ENCODE results near the gene HOXA7. TPM values are rescaled to one million over a fixed set of nuclear protein-coding genes. Genes with fewer than 3 reads are reported as not detected.
A peak's percentile ranks its signal among the peaks of the same experiment; 100 is the strongest.

HOXA7 gene
- total RNA-seq, 1 experiment from 2014 or later, result 7.5 TPM

- H3K36me3 ChIP-seq (ENCODE audit: insufficient read depth, low read length), result no peaks in the 10 kb centered on the region
- H4K20me1 ChIP-seq (ENCODE audit: insufficient read depth, low read depth, low read length), result no peaks in the 10 kb centered on the region
- peak overlapping the region; percentile 75 for H3K27ac ChIP-seq (ENCODE audit: low read length)
- H3K9ac ChIP-seq (ENCODE audit: low read length), result peak overlapping the region; percentile 78
- no peaks in the 10 kb centered on the region for H3K9me3 ChIP-seq (ENCODE audit: low read length)
- H2AFZ ChIP-seq (ENCODE audit: low read length), result peak overlapping the region; percentile 96
- H3K4me1 ChIP-seq (ENCODE audit: low read length), result peaks cover 47% of the 10 kb centered on the region
- H3K79me2 ChIP-seq (ENCODE audit: low read length), result peaks cover 3% of the 10 kb centered on the region; the same call in 1 of the 2 replicates
- no peaks in the 10 kb centered on the region for H3K27me3 ChIP-seq (ENCODE audit: low read length)
- no peaks in the 10 kb centered on the region for H3K9me2 ChIP-seq (replicated peaks; ENCODE audit: insufficient read depth, low read length)
- peak overlapping the region; percentile 77 for H3K4me2 ChIP-seq (ENCODE audit: low read depth, low read length, poor library complexity, severe bottlenecking)
- H3K4me3 ChIP-seq (ENCODE audit: low read length), result peak overlapping the region; percentile 69
- peak; percentile 77 for DNase-seq
These were observed 1.3 kb downstream of the HOXA7 start for GRCh38 chr7:27154901-27155815.

DNA sequence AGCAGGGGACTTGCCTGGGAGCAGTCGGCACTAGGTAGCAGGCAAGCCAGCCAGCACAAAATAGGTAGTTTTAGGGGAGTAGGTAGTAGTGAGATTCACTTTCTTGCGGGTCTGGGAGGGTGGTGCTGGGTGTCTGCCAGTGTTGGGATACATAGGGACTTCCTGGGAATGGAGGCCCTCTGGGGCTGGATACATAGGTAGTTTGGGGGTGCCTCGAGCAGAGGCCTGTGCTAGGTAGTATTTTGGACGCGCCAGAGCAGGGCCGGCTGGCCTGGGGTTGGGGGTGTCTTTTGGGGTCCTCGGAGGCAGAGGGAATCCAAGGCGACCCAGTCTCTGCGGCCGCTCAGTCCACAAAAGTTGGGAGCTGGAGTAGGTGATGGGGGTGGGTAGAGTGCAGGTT lies 2.1 kb downstream of the HOXA7 start:
- peak overlapping the region; percentile 78 for H3K9ac ChIP-seq (ENCODE audit: low read length)
- no peak overlapping the region for H3K27ac ChIP-seq (ENCODE audit: low read length)
- peaks cover 46% of the 10 kb centered on the region for H3K4me1 ChIP-seq (ENCODE audit: low read length)
- no peak overlapping the region; the same call in 1 of the 2 replicates for H2AFZ ChIP-seq (ENCODE audit: low read length)
- H3K36me3 ChIP-seq (ENCODE audit: insufficient read depth, low read length), result no peaks in the 10 kb centered on the region
- no peaks in the 10 kb centered on the region for H3K27me3 ChIP-seq (ENCODE audit: low read length)
- no peaks in the 10 kb centered on the region for H3K9me3 ChIP-seq (ENCODE audit: low read length)
- no peaks in the 10 kb centered on the region for H3K9me2 ChIP-seq (replicated peaks; ENCODE audit: insufficient read depth, low read length)
- H4K20me1 ChIP-seq (ENCODE audit: insufficient read depth, low read depth, low read length), result no peaks in the 10 kb centered on the region
- DNase-seq, result no peak
- H3K4me2 ChIP-seq (ENCODE audit: low read depth, low read length, poor library complexity, severe bottlenecking), result peak overlapping the region; percentile 77
- H3K4me3 ChIP-seq (ENCODE audit: low read length), result peak overlapping the region; percentile 69; the same call in 1 of the 2 replicates
- H3K79me2 ChIP-seq (ENCODE audit: low read length), result peaks cover 11% of the 10 kb centered on the region

DNA sequence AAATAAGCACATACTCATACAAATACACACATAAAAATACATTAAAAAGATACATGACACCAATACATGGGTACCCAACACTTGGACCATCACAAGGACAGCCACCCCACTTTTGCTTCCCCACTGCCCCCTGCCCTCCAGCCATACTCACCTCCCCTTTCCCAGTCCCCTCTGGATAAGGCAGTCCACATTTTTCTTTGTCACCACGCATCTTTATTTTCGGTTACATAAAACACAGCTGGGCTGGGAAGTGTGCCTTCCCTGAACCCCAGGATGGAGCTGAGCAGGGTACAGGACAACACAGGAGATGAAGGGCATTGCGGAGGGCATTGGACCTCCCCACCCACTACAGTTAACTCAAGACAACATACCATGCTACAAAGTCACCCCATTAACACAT lies 2.9 kb downstream of the HOXA7 start:
- H3K9me2 ChIP-seq (replicated peaks; ENCODE audit: insufficient read depth, low read length), result no peaks in the 10 kb centered on the region
- H2AFZ ChIP-seq (ENCODE audit: low read length), result no peak overlapping the region
- no peaks in the 10 kb centered on the region for H3K27me3 ChIP-seq (ENCODE audit: low read length)
- H3K9ac ChIP-seq (ENCODE audit: low read length), result no peak overlapping the region
- no peaks in the 10 kb centered on the region for H3K36me3 ChIP-seq (ENCODE audit: insufficient read depth, low read length)
- H3K4me2 ChIP-seq (ENCODE audit: low read depth, low read length, poor library complexity, severe bottlenecking), result no peak overlapping the region
- H3K4me1 ChIP-seq (ENCODE audit: low read length), result peaks cover 54% of the 10 kb centered on the region
- peaks cover 20% of the 10 kb centered on the region for H3K79me2 ChIP-seq (ENCODE audit: low read length)
- no peaks in the 10 kb centered on the region for H4K20me1 ChIP-seq (ENCODE audit: insufficient read depth, low read depth, low read length)
- H3K9me3 ChIP-seq (ENCODE audit: low read length), result no peaks in the 10 kb centered on the region
- H3K27ac ChIP-seq (ENCODE audit: low read length), result no peak overlapping the region
- no peak for DNase-seq
- H3K4me3 ChIP-seq (ENCODE audit: low read length), result no peak overlapping the region

DNA sequence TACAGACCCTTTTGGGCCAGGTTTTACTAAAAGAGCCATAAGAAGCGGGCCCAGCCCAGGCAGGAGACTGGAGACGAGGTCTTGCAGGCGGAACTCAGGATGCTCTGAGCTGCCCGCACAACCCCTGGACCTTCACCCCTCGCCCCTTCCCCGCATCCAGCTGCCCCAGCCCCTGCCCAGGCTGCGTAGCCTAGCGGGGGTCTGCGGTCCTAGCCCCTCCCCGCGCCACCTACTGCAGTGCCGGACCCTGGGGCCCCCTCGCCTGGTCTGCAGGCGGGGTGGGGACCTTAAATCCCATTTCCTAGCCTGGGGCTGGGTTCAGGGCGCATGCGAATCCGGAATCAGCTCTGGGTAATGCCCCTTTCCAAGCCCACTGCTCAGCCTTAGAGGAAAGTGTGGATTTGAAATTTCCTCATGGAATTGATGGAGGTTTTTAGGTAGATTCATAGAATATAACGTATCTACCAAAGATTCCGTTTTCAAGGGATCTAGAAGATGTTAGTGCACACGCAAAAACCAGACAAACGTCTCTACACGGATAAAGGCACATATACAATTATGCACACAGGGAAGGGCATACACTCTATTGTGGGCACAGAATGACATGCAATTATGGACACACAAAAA lies 3.5 kb downstream of the HOXA7 start:
- Histone ChIP-seq H3K9me2 (replicated peaks; ENCODE audit: insufficient read depth, low read length) (no peaks in the 10 kb centered on the region), H4K20me1 (ENCODE audit: insufficient read depth, low read depth, low read length) (no peaks in the 10 kb centered on the region), H3K4me2 (ENCODE audit: low read depth, low read length, poor library complexity, severe bottlenecking) (no peak overlapping the region), H3K27ac (ENCODE audit: low read length) (no peak overlapping the region), H3K9me3 (ENCODE audit: low read length) (no peaks in the 10 kb centered on the region), H3K4me3 (ENCODE audit: low read length) (no peak overlapping the region), H3K9ac (ENCODE audit: low read length) (no peak overlapping the region), H3K27me3 (ENCODE audit: low read length) (no peaks in the 10 kb centered on the region), H3K79me2 (ENCODE audit: low read length) (peaks cover 26% of the 10 kb centered on the region), H3K4me1 (ENCODE audit: low read length) (peaks cover 60% of the 10 kb centered on the region), H2AFZ (ENCODE audit: low read length) (no peak overlapping the region), H3K36me3 (ENCODE audit: insufficient read depth, low read length) (no peaks in the 10 kb centered on the region)
- no peak for DNase-seq

DNA sequence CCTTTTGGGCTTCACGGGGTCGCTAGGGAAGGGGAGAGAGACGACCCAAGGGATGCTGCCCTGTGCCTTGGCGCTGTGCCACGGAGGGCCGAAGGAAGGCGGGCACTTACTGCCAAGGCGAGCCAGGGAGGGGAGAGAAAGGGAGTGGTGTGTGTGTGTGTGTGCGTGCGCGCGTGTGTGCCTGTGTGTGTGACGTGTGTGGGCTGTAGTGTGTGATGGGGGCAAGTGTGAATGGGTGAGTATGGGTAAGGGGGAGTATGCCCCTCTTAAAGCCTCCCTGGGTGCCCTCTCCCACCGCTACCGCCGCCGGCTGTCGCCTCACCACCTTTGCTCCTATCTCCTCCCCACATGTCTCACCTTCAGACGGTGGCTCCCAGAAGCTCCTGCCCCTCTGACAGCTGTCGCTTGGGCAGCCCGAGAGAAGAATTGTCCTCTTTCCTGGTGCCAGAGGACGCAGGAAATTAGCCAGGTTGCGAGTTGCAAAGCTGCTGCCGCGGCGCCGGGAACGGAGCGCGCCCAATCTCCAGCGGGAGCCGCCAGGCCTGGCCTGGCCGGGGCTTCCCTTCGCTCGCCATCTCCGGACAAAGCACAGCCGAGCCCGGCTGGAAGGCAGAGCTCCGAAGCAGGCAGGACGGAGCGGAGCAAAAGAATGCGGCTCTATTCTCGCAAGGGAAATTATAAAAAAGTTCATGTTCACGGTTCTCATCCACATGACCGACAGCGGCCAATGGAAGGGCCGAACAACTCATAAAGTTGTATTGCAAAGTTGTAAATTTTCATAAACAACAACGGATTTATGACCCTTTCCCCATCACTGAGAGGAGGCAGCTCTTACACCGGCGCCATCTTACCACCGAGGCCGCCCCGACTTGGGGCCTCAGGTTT lies 4.3 kb downstream of the HOXA7 start, which contains the start of gene HOXA3:
TSS of gene HOXA3 (minus strand) at position 653 of the 885 bp plus-strand sequence. CDS start 41,943 bp downstream, outside the sequence.
- Histone ChIP-seq H2AFZ (ENCODE audit: low read length) (peak within 1 kb of the TSS; percentile 96), H3K4me3 (ENCODE audit: low read length) (peak within 1 kb of the TSS; percentile 84), H3K36me3 (ENCODE audit: insufficient read depth, low read length) (no peaks in the 10 kb centered on the region), H3K27ac (ENCODE audit: low read length) (peak within 1 kb of the TSS; percentile 52; the same call in 1 of the 2 replicates), H3K4me2 (ENCODE audit: low read depth, low read length, poor library complexity, severe bottlenecking) (peak within 1 kb of the TSS; percentile 88), H3K9me2 (replicated peaks; ENCODE audit: insufficient read depth, low read length) (no peaks in the 10 kb centered on the region), H4K20me1 (ENCODE audit: insufficient read depth, low read depth, low read length) (no peaks in the 10 kb centered on the region), H3K9ac (ENCODE audit: low read length) (peak within 1 kb of the TSS; percentile 84), H3K4me1 (ENCODE audit: low read length) (peaks cover 59% of the 10 kb centered on the region), H3K27me3 (ENCODE audit: low read length) (no peaks in the 10 kb centered on the region), H3K9me3 (ENCODE audit: low read length) (no peaks in the 10 kb centered on the region), H3K79me2 (ENCODE audit: low read length) (peaks cover 31% of the 10 kb centered on the region)
- DNase-seq, result peak; percentile 59

GRCh38 chr7:27151341-27151930 lies 5.0 kb downstream of the HOXA7 start:
- Histone ChIP-seq H3K9me3 (ENCODE audit: low read length) (no peaks in the 10 kb centered on the region), H2AFZ (ENCODE audit: low read length) (peak overlapping the region; percentile 96), H3K4me1 (ENCODE audit: low read length) (peaks cover 53% of the 10 kb centered on the region), H3K36me3 (ENCODE audit: insufficient read depth, low read length) (no peaks in the 10 kb centered on the region; the same call in 1 of the 2 replicates), H4K20me1 (ENCODE audit: insufficient read depth, low read depth, low read length) (no peaks in the 10 kb centered on the region), H3K9me2 (replicated peaks; ENCODE audit: insufficient read depth, low read length) (no peaks in the 10 kb centered on the region), H3K4me3 (ENCODE audit: low read length) (peak overlapping the region; percentile 84), H3K27me3 (ENCODE audit: low read length) (no peaks in the 10 kb centered on the region), H3K27ac (ENCODE audit: low read length) (peak overlapping the region; percentile 52), H3K9ac (ENCODE audit: low read length) (peak overlapping the region; percentile 84), H3K4me2 (ENCODE audit: low read depth, low read length, poor library complexity, severe bottlenecking) (peak overlapping the region; percentile 88), H3K79me2 (ENCODE audit: low read length) (peaks cover 33% of the 10 kb centered on the region)
- DNase-seq, result peak; percentile 51

- no peaks in the 10 kb centered on the region for H3K9me2 ChIP-seq (replicated peaks; ENCODE audit: insufficient read depth, low read length)
- DNase-seq, result peak; percentile 94
- H3K4me1 ChIP-seq (ENCODE audit: low read length), result peaks cover 47% of the 10 kb centered on the region
- no peaks in the 10 kb centered on the region for H3K9me3 ChIP-seq (ENCODE audit: low read length)
- no peaks in the 10 kb centered on the region for H3K27me3 ChIP-seq (ENCODE audit: low read length)
- H3K27ac ChIP-seq (ENCODE audit: low read length), result peak overlapping the region; percentile 52
- peak overlapping the region; percentile 88 for H3K4me2 ChIP-seq (ENCODE audit: low read depth, low read length, poor library complexity, severe bottlenecking)
- peak overlapping the region; percentile 96 for H2AFZ ChIP-seq (ENCODE audit: low read length)
- peaks cover 6% of the 10 kb centered on the region; the same call in 1 of the 2 replicates for H3K36me3 ChIP-seq (ENCODE audit: insufficient read depth, low read length)
- H3K79me2 ChIP-seq (ENCODE audit: low read length), result peaks cover 37% of the 10 kb centered on the region
- peak overlapping the region; percentile 84 for H3K4me3 ChIP-seq (ENCODE audit: low read length)
- no peaks in the 10 kb centered on the region for H4K20me1 ChIP-seq (ENCODE audit: insufficient read depth, low read depth, low read length)
- H3K9ac ChIP-seq (ENCODE audit: low read length), result peak overlapping the region; percentile 84
These were observed 5.7 kb downstream of the HOXA7 start for GRCh38 chr7:27150568-27151340.
